HPDE6-E6E7 (cell line): ENCODE data around the gene CLDN6.

ENCODE experiments used
- DNase-seq: peaks from one replicate; pipeline ENCODE4 v3.0.0; 2011; ENCODE audit warnings: missing footprints; ENCODE audit errors: extremely low spot score

Gene CLDN6

GRCh38 chr16:2987833-2988232 is 30.1 kb downstream of the CLDN6 start:
- no peak for DNase-seq

GRCh38 chr16:2987286-2987685 is 30.7 kb downstream of the CLDN6 start:
- no peak for DNase-seq

DNA sequence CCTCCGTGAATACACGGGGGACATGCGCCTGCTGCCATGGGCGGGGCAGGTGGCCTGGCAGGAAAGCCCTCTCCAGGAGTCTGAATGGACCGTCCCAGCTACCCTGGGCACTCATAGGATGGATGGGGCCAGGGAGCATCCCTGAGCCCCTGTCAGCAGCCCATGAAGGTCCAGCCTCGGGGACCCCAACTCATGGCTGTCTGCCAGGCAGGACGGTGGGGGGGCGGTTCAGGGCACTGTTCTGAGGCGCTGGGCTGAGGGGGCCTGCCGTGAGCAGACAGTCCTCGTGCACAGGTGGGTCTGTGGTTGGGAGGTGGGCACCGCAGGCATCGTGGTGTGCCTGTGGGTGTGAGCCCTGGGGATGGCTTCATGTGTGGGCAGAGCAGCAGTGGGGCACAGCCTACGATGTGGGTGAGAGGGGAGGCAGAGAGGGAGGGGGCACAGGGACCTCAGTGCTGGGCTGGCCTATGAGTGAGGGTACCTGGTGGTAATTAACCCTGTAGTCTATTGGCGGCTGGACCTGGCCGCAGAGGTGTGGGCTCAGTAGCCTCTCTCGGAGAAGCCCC is 31.3 kb downstream of the CLDN6 start:
- no peak for DNase-seq

GRCh38 chr16:2985893-2986355 is 32.1 kb downstream of the CLDN6 start:
- no peak for DNase-seq

DNA sequence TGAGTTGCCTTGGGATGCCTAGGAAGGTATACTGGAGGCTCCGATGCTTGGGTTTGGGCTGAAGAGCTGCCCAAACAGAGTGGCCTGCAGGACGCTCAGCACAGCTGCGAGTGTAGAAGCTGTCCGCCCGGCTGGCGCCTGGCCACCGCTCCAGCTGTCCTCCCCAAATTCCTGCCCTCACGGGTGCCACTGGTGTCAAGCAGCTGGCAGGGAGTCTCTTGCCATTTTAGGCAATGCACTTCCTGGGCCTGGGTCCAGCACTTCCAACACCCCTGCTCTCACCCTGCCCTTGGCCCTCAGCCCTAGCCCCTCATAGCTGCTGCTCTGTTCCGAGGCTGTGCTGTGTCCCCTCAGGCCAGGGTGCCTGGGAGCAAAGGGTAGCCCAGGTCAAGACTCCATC is 32.5 kb downstream of the CLDN6 start:
- DNase-seq, result no peak

DNA sequence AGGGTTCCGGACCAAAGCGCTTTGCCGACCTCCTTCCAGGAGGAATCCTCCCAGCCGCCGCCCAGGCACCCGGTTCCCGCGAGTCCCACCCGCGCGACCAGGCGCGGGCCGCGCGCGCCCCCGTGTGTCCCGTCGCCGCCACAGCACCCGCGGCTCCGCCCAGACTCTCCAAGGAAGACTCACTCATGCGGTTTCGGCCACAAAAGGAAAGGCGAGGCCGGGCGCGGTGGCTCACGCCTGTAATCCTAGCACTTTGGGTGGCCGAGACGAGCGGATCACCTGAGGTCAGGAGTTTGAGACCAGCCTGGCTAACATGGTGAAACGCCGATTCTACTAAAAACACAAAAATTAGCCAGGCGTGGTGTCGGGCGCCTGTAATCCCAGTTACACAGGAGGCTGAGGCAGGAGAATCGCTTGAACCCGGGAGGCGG is 34.3 kb downstream of the CLDN6 start:
- peak; percentile 88 for DNase-seq

DNA sequence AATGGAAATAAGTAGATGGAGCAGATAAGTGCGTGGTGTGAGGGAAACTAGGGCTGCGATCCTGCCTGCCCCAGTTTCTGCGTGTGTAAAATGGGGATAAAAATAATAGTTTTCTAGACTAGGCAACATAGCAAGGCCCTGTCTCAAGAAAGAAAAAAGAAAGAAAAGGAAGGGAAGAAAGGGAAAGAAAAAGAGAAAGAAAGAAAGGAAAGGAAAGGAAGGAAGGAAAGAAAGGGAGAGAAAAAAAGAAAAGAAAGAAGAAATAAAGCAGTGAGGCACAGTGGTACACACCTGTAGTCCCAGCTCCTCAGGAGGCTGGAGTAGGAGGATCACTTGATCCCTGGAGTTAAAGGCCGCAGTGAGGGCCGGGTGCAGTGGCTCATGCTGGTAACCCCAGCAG is 35.6 kb downstream of the CLDN6 start:
- no peak for DNase-seq

DNA sequence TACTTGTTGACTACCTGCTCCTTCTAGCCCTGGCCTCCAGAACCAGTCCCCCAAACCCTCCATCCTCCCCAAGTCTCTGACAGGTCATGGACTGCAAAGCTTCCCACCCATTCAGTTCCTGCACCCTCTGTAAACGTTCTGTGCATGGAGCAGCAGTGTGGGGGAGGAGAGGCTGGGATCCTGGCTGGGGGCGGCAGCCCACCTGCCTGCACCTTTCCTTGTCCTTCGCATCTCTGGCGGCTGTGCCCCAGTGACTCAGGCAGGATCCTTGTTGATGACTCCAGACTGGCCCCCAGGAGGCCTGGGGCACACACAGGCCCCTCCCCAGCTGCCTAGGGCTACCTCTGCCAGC is 36.1 kb downstream of the CLDN6 start:
- no peak for DNase-seq

GRCh38 chr16:2981177-2981898 is 36.6 kb downstream of the CLDN6 start:
- no peak for DNase-seq

GRCh38 chr16:2980227-2981176 is 37.5 kb downstream of the CLDN6 start, which contains the start of gene PKMYT1:
Gene PKMYT1, minus strand, starts transcription at chr16:2980446. Its CDS starts 789 bp downstream, at chr16:2979657.
- DNase-seq, result peak; percentile 99

GRCh38 chr16:2979669-2980226 is 38.2 kb downstream of the CLDN6 start:
- no peak for DNase-seq

DNA sequence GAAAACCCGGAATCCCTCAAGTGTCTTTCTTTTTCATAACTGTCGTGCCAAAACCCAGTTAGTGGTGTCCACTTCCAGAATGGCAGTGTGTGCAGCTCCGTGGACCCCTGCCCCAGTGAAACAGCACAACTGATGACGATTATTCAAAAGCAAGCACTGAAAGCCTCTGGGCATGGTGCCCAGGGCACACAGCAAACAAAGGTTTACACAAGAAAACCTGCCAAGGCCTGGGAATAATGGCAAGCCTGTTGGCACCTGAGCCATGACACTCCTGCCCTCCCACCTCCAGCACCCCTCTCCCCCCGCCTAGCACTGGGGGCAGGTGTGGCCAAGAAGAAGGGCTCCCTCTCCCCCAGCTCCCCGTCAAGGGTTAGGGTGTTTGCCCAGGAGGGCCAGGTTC is 40.5 kb downstream of the CLDN6 start:
- no peak for DNase-seq

DNA sequence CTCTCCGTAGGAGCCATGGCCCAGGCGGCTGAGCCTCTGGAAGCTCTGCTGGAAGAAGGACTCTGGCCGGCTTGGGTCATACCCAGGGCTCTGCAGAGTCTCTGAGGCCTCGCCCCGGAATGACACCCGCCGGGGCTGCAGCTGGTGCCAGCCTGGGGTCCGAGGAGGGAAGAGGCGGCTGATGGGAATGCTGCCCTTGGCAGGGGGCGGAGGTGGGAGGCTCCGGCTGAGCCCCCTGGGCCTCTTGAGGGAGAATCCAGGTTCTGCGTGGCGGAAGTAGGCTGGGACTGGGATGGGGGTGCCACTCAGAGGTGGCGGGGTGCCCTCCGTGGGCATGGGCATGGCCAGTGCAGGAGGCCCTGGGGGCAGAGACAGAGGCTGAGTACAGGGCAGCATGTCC is 41.3 kb downstream of the CLDN6 start:
- no peak for DNase-seq

- no peak for DNase-seq
Measured at GRCh38 chr16:2976201-2976600, 41.8 kb downstream of the CLDN6 start.

GRCh38 chr16:2975161-2975795 is 42.7 kb downstream of the CLDN6 start:
- no peak for DNase-seq

- DNase-seq, result no peak
Measured at GRCh38 chr16:2974319-2975056, 43.5 kb downstream of the CLDN6 start.

GRCh38 chr16:2973605-2974318 is 44.2 kb downstream of the CLDN6 start:
- DNase-seq, result no peak

DNA sequence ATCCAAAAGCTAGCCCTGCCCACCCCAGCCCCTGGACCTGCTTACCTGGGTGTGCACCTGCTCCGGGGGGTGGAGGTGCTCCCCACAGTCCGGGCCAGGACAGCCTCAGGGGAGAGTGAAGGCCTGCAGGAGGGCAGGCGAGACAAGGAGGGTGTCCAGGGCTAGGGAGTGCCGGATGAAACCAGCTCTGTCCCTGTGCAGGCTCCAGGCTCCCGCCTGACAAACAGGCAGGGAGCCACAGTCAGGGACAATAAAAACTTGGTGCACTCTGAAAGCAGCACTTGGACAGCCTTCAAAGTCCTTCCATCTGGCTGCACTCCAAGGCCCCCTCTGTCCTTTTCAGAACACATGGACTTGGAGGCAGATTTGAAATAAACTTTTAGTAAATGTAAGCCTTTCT is 44.9 kb downstream of the CLDN6 start:
- DNase-seq, result no peak

- DNase-seq, result no peak
Measured at GRCh38 chr16:2971985-2972784, 45.8 kb downstream of the CLDN6 start.
